ENCODE measurements around the gene TMED10.

DNA sequence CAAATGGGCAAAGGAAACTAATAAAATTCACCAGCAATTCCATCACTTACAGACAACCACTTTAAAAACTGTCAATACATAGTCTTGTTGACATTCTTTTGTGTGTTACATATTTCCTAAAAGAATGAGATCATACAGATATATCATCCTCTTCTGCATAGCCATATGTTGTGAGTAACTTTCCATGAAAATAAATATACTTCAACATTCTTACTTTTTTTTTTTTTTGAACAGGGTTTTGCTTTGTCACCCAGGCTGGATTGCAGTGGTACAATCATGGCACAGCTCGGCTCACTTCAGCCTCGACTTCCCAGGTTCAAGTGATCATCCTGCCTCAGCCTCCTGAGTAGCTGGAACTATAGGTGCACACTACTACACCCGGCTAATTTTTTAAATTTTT is 86.1 kb downstream of the TMED10 start:
- TF ChIP-seq, protein P1, sequence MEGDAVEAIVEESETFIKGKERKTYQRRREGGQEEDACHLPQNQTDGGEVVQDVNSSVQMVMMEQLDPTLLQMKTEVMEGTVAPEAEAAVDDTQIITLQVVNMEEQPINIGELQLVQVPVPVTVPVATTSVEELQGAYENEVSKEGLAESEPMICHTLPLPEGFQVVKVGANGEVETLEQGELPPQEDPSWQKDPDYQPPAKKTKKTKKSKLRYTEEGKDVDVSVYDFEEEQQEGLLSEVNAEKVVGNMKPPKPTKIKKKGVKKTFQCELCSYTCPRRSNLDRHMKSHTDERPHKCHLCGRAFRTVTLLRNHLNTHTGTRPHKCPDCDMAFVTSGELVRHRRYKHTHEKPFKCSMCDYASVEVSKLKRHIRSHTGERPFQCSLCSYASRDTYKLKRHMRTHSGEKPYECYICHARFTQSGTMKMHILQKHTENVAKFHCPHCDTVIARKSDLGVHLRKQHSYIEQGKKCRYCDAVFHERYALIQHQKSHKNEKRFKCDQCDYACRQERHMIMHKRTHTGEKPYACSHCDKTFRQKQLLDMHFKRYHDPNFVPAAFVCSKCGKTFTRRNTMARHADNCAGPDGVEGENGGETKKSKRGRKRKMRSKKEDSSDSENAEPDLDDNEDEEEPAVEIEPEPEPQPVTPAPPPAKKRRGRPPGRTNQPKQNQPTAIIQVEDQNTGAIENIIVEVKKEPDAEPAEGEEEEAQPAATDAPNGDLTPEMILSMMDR (conservative IDR thresholded peaks at IDR 0.05; ENCODE audit: low read length): no peak
- TF ChIP-seq EZH2phosphoT487 (IDR thresholded peaks at IDR 0.05; ENCODE audit: borderline replicate concordance, low read depth, low read length): no peak

All from OCI-LY7 (cell line).